Hematopoietic multipotent progenitor cell treated with erythropoietin and hydrocortisone succinate and interleukin-3 and kit ligand, for 8 days (in vitro differentiated cells): ENCODE data around the gene ANKRD13B.
A peak's percentile ranks its signal among the peaks of the same experiment; 100 is the strongest.

ENCODE experiments used
- DNase-seq: peaks from one replicate; pipeline ENCODE4 v3.0.0-alpha.2; 2015

Gene ANKRD13B

GRCh38 chr17:29583324-29584248, 9.3 kb upstream of the ANKRD13B start:
- no peak for DNase-seq

- no peak for DNase-seq
These were observed 8.4 kb upstream of the ANKRD13B start for GRCh38 chr17:29584452-29585079.

GRCh38 chr17:29585080-29585751, 7.7 kb upstream of the ANKRD13B start:
- DNase-seq = no peak

- DNase-seq = no peak
These were observed 6.1 kb upstream of the ANKRD13B start for GRCh38 chr17:29586676-29587469.

GRCh38 chr17:29587591-29587990, 5.3 kb upstream of the ANKRD13B start:
- no peak for DNase-seq

- no peak for DNase-seq
These were observed 4.8 kb upstream of the ANKRD13B start for GRCh38 chr17:29588017-29588561.

- DNase-seq = peak; percentile 25
These were observed 4.1 kb upstream of the ANKRD13B start for GRCh38 chr17:29588562-29589411.

GRCh38 chr17:29589524-29590410, 3.2 kb upstream of the ANKRD13B start, which contains the start of gene GIT1:
Gene GIT1, minus strand, starts transcription at chr17:29589648. Its CDS starts 270 bp downstream, at chr17:29589378.
- DNase-seq = peak; percentile 80

- peak; percentile 16 for DNase-seq
These were observed 2.4 kb upstream of the ANKRD13B start for GRCh38 chr17:29590411-29591145.

GRCh38 chr17:29591146-29591736, 1.7 kb upstream of the ANKRD13B start:
- DNase-seq = peak; percentile 51

GRCh38 chr17:29591737-29592608, 959 bp upstream of the ANKRD13B start:
- DNase-seq = peak; percentile 80

- DNase-seq = no peak
These were observed 923 bp downstream of the ANKRD13B start for GRCh38 chr17:29593591-29594518.

GRCh38 chr17:29594519-29595090, 1.7 kb downstream of the ANKRD13B start:
- DNase-seq = no peak

GRCh38 chr17:29595107-29595942, 2.4 kb downstream of the ANKRD13B start:
- no peak for DNase-seq

GRCh38 chr17:29595943-29596774, 3.2 kb downstream of the ANKRD13B start:
- DNase-seq = no peak
